Myometrial cell (primary cell): ENCODE data around the gene TMEM80. TPM values are rescaled to one million over a fixed set of nuclear protein-coding genes. Genes with fewer than 3 reads are reported as not detected.

ENCODE experiments used
- total RNA-seq: library from RNA; depleted of rRNA; stranded (reverse); fragments of >200 nt; gene quantifications from 2 replicates; pipeline ENCODE4 v1.2.3, GENCODE V29; 2015

TMEM80 gene
- 27.5 and 48.1 TPM in 2 replicates for total RNA-seq

GRCh38 chr11:695538-696248 is at the start of gene TMEM80:
Gene TMEM80 (plus strand): TSS chr11:695816. CDS start chr11:695828, 12 bp downstream.

GRCh38 chr11:694563-695287 is 891 bp upstream of the TMEM80 start, which contains the start of gene DEAF1:
Gene DEAF1 (minus strand): TSS chr11:695222. CDS start chr11:695047, 175 bp downstream.

GRCh38 chr11:705646-706438 is 10.2 kb downstream of the TMEM80 start, which contains the start of gene EPS8L2:
Gene EPS8L2 (plus strand): TSS chr11:706231. CDS start chr11:709408, 3,177 bp downstream.

DNA sequence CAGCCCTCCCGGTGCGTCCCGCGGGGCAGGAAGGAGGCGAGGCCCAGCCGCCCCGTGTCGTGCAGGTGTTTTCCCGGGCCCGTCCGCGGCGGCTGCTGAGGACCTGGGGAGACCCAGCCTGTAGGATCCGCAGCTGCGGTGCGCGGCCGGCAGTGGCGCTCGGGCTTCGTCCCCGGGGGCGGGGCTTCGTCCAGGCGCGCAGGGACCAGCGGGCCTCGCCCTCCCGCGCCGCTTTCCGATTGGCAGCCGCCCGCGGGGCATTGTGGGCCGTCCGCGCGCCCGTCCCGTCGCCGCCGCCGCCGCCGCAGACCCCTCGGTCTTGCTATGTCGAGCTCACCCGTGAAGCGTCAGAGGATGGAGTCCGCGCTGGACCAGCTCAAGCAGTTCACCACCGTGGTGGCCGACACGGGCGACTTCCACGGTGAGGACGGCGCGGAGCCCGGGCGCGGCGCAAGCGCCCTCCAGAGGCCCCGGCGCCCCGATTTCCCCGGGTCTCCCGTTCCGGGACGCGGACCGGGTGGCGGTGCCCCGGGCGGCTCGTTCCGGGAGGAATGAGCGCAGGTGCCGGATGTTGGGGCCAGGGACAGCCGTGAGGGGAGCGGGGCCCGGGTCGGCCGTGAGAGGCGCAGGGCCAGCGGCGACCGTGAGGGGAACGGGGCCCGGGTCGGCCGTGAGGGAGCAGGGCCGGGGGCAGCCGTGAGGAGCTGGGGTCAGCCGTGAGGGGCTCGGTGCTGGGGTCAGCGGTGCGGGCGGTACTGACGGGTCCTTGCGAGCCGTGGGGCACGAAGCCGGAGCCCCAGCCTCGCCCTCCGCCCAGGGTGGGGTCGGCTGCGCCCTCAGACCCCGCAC is 51.8 kb downstream of the TMEM80 start, which contains the start of gene TALDO1:
TALDO1 (plus strand) TSS at position 307 of the 849 bp plus-strand sequence; CDS start at position 325, 18 bp downstream.

Other genes with a start within 250 kb of the TMEM80 start
- gene PTDSS2, start 245.5 kb upstream of the TMEM80 start, total RNA-seq = 21.4 and 57.4 TPM in 2 replicates
- 434 and 503 TPM in 2 replicates for gene RNH1, start 188.6 kb upstream of the TMEM80 start, total RNA-seq
- gene HRAS, start 160.2 kb upstream of the TMEM80 start, total RNA-seq = 50.7 and 66.3 TPM in 2 replicates
- gene LRRC56, start 158.3 kb upstream of the TMEM80 start, total RNA-seq = 0.71 and 1.4 TPM in 2 replicates
- 0.29 TPM in 1 of 2 replicates, not detected in the other for gene LMNTD2, start 135.1 kb upstream of the TMEM80 start, total RNA-seq
- 14.7 and 36.0 TPM in 2 replicates for gene RASSF7, start 134.8 kb upstream of the TMEM80 start, total RNA-seq
- gene PHRF1, start 119.3 kb upstream of the TMEM80 start, total RNA-seq = 11.0 and 16.7 TPM in 2 replicates
- gene IRF7, start 79.9 kb upstream of the TMEM80 start, total RNA-seq = 11.7 and 21.3 TPM in 2 replicates
- not detected in 2 replicates for gene CDHR5, start 70.9 kb upstream of the TMEM80 start, total RNA-seq
- gene SCT, start 68.6 kb upstream of the TMEM80 start, total RNA-seq = not detected in 2 replicates
- not detected in 2 replicates for gene DRD4, start 58.5 kb upstream of the TMEM80 start, total RNA-seq
- gene DEAF1, start 594 bp upstream of the TMEM80 start, total RNA-seq = 20.0 and 26.5 TPM in 2 replicates
- gene EPS8L2, start 10.4 kb downstream of the TMEM80 start, total RNA-seq = 31.1 and 40.8 TPM in 2 replicates
- 155 and 167 TPM in 2 replicates for gene TALDO1, start 51.6 kb downstream of the TMEM80 start, total RNA-seq
- 23.2 and 49.3 TPM in 2 replicates for gene GATD1, start 81.7 kb downstream of the TMEM80 start, total RNA-seq
- 0.89 and 3.5 TPM in 2 replicates for gene CEND1, start 94.3 kb downstream of the TMEM80 start, total RNA-seq
- 18.2 and 20.0 TPM in 2 replicates for gene SLC25A22, start 102.5 kb downstream of the TMEM80 start, total RNA-seq
- 21.6 and 28.0 TPM in 2 replicates for gene PIDD1, start 109.4 kb downstream of the TMEM80 start, total RNA-seq
- 457 and 731 TPM in 2 replicates for gene RPLP2, start 114.2 kb downstream of the TMEM80 start, total RNA-seq
- 16.7 and 25.2 TPM in 2 replicates for gene PNPLA2, start 123.1 kb downstream of the TMEM80 start, total RNA-seq
- 1.8 and 2.9 TPM in 2 replicates for gene CRACR2B, start 132.1 kb downstream of the TMEM80 start, total RNA-seq
- gene CD151, start 137.1 kb downstream of the TMEM80 start, total RNA-seq = 806 and 946 TPM in 2 replicates
- gene POLR2L, start 146.7 kb downstream of the TMEM80 start, total RNA-seq = 214 and 287 TPM in 2 replicates
- 197 and 276 TPM in 2 replicates for gene TSPAN4, start 147.0 kb downstream of the TMEM80 start, total RNA-seq
- 121 and 149 TPM in 2 replicates for gene CHID1, start 215.0 kb downstream of the TMEM80 start, total RNA-seq
- gene AP2A2, start 230.1 kb downstream of the TMEM80 start, total RNA-seq = 56.2 and 60.1 TPM in 2 replicates